ENCODE measurements around the gene SDR42E1.

DNA sequence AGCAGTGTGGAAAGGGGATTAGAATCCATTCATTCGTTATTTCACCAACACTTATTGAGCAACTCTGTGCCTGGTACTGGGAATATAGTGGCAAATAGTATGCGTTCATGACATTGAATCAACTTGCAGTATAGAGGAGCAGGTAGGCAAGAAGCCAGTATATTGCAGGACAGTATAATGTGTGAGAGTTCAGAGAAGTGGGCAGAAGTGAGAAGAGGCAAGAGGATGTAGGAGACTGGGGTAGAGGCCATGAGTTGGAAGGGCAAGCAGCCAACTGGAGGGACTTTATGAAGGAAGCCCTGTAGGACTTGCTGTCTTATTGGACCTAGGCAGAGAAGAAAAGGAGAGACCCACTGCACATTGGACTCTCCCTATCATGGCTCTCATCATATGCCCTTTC lies 36.1 kb upstream of the SDR42E1 start:
- TF ChIP-seq, protein P1, sequence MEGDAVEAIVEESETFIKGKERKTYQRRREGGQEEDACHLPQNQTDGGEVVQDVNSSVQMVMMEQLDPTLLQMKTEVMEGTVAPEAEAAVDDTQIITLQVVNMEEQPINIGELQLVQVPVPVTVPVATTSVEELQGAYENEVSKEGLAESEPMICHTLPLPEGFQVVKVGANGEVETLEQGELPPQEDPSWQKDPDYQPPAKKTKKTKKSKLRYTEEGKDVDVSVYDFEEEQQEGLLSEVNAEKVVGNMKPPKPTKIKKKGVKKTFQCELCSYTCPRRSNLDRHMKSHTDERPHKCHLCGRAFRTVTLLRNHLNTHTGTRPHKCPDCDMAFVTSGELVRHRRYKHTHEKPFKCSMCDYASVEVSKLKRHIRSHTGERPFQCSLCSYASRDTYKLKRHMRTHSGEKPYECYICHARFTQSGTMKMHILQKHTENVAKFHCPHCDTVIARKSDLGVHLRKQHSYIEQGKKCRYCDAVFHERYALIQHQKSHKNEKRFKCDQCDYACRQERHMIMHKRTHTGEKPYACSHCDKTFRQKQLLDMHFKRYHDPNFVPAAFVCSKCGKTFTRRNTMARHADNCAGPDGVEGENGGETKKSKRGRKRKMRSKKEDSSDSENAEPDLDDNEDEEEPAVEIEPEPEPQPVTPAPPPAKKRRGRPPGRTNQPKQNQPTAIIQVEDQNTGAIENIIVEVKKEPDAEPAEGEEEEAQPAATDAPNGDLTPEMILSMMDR (IDR thresholded peaks at IDR 0.05): no peak
- no peak for TF ChIP-seq POLR2A (IDR thresholded peaks at IDR 0.05)
